ENCODE results near the gene NOTCH4.

DNA sequence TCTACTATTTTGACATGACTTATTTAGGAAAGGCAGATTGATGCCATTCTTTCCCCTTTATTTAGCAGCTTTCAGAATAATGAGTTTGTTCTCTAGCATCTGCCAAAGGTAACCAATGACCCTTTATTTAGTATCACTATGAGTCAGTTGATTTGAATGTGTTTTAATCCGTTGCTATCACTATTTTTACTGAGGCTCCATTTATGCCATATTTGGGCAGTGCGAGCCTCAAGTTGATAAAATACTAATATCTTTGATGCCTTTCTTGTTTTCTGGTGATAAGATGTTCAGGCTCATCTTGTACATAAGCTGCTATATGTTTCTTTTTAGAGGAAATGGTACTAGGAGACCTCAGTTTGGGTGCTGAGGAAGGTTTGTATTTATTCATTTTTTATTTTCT, 15.6 kb upstream of the NOTCH4 start:
- TF ChIP-seq, protein P1, sequence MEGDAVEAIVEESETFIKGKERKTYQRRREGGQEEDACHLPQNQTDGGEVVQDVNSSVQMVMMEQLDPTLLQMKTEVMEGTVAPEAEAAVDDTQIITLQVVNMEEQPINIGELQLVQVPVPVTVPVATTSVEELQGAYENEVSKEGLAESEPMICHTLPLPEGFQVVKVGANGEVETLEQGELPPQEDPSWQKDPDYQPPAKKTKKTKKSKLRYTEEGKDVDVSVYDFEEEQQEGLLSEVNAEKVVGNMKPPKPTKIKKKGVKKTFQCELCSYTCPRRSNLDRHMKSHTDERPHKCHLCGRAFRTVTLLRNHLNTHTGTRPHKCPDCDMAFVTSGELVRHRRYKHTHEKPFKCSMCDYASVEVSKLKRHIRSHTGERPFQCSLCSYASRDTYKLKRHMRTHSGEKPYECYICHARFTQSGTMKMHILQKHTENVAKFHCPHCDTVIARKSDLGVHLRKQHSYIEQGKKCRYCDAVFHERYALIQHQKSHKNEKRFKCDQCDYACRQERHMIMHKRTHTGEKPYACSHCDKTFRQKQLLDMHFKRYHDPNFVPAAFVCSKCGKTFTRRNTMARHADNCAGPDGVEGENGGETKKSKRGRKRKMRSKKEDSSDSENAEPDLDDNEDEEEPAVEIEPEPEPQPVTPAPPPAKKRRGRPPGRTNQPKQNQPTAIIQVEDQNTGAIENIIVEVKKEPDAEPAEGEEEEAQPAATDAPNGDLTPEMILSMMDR (conservative IDR thresholded peaks at IDR 0.05 in 1 of 2, IDR thresholded peaks at IDR 0.05 in 1 of 2; ENCODE audit: low read depth in 1 of 2, low read length in 2 of 2), result no peak
- TF ChIP-seq EZH2 (IDR thresholded peaks at IDR 0.05; ENCODE audit: low read length, missing control alignments), result no peak
